ENCODE measurements around the gene TESK1.
"Not testable (repeated sequence)": the region's sequence is repeated elsewhere in the genome, so short reads cannot be mapped to it uniquely, and the experiment has no call there.

The TESK1 gene

DNA sequence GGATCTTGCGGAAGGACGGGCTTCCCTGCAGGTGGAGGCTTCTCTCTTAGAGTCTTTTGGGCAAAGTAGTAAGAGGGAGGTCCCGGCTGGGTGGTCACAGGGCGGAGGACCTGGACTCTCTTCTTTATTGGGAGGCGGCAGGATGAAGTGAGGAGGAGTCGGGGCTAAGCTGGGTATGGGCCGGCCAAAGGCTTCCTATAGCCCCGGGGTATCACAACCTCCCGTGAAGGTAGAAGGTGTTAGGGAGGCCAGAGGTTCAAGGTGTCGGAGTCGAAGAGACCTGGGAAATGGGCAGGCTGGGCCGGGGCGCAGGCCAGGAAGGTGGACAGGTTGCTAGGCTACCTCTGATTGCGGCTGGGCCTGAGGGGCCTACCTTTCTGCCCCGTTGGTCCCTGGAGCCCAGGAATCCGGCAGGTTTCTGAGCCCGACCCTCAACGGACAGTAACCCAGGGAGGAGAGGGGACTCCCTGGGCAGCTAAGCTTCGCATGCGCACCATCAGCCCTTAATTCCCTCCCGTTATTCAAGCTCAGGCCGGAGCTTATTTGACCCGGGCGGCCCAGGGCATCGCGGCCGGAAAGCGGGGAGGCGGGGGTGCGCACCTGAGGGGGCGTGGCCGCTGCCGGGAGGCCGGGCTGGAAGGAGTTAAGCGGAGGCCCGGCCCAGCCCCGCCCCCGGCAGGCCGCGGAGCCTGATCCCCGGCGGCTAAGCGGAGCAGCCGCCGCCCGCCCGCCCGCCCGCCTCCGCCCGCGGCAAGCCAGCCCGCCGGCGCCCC, at the start of gene TESK1:
Gene TESK1, plus strand, starts transcription at position 685 of the 773 bp plus-strand sequence. CDS start 358 bp downstream, outside the sequence.
- peak; percentile 76 to 79 for DNase-seq

GRCh38 chr9:35555881-35556280, 49.2 kb upstream of the TESK1 start:
- DNase-seq: no peak

- no peak for DNase-seq
These were observed 48.3 kb upstream of the TESK1 start for GRCh38 chr9:35556776-35557175.

DNA sequence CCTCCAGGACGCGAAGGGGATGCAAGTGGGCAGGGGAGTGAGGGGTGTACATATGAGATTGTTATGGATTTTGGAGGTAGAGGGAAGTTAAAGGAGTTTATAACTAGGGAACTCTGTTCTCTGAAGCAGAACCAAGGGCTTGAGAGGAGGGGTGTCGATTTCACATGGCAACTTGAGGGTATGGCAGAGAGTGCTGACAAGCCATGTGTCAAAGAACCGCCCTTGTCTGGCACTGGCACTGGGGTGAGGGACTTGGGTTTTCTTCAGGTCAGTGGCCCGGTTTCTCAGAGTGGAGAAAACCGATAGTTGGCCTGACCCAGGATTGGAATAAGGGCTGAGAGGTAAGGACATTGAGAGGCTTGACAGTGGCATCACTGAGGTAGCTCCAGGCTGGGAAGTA, 47.7 kb upstream of the TESK1 start:
- no peak for DNase-seq

- no peak for DNase-seq
These were observed 46.9 kb upstream of the TESK1 start for GRCh38 chr9:35558185-35558584.

DNA sequence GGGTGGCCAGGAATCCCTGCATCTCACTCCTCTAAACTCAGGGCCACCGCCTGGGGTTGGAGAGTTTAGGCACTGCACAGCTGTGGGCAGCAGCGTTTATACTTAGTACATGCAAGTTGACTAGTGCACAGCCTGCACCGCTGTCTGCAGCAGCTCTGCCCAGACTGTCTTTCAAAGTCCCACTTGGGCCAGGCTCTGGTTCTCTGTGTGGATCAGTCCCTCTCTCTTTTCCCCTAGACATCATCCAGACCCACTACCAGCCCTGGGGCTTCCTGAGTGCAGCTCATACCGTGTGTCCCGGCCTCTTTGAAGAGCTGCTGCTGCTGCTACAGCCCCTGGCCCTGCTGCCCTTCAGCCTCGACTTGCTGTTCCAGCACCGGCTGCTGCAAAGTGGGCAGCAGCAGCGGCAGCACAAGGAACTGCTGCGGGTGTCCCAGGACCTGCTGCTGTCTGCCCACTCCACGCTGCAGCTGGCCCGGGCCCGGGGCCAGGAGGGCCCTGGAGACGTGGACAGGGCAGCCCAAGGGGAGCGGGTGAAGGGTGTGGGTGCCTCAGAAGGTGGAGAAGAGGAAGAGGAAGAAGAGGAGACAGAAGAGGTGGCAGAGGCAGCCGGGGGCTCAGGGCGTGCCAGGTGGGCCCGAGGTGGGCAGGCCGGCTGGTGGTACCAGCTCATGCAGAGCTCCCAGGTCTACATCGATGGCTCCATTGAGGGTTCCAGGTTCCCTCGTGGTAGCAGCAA, 45.1 kb upstream of the TESK1 start:
- no peak for DNase-seq

DNA sequence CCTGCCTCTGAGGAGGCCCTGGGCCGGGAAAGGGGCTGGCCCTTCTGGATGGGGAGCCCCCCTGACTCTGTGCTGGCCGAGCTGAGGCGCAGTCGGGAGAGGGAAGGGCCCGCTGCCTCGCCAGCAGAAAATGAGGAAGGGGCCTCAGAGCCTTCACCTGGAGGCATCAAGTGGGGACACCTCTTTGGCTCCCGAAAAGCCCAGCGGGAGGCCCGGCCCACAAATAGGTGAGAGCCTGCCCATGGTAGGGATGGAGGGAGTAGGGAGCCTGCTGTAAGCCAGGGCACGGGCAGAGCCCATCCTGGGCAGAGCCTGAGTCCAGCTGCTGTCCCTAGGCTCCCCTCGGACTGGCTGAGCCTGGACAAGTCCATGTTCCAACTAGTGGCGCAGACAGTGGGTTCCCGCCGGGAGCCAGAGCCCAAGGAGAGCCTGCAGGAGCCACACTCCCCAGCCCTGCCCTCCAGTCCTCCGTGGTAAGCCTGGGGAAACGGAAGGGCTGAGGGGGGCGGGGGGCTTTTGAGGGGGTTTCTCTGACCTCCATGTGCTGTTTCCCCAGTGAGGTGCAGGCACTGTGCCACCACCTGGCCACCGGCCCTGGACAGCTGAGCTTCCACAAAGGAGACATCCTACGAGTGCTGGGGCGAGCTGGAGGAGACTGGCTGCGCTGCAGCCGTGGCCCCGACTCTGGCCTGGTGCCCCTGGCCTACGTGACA, 44.3 kb upstream of the TESK1 start:
- DNase-seq: no peak

DNA sequence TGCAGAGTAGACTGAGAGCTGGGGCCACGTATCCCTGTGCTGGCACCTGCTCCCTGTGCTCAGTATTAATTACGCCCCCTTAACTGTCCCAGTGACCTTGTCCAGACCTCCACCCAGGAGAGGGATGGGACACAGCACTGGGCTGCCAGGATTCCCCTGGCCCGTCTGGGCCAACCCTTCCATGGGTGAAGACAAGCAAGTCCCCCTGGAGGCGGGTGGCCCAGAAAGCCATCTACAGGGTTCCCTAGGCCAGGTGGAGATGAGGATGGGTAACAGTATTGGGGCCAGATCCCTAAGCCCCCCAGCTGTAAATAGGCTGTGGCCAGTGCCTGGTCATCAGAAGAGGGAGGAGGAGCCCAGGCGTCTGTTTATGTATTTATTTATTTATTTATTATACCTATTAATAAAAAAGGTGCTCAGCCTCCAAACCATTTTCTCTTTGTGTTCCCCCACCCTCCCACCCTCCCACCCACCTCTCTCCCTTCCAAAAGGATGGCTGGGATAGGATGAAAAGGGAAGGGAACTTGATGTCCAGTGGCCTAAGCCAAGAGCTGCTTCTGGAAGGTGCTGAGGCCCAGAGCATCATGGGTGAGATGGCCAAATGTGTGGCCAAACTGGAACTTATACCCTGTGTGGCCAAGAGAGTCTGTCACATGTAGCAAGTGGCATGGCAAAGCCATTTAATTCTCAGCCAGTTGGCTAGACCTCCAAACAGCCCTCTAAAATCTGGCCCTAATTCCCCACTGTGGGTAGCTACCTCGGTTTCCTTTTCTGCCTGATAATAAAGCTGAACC, 43.4 kb upstream of the TESK1 start:
- DNase-seq: no peak

GRCh38 chr9:35562895-35563780, 41.9 kb upstream of the TESK1 start:
- DNase-seq: no peak

GRCh38 chr9:35563791-35564197, 41.3 kb upstream of the TESK1 start:
- no peak for DNase-seq

DNA sequence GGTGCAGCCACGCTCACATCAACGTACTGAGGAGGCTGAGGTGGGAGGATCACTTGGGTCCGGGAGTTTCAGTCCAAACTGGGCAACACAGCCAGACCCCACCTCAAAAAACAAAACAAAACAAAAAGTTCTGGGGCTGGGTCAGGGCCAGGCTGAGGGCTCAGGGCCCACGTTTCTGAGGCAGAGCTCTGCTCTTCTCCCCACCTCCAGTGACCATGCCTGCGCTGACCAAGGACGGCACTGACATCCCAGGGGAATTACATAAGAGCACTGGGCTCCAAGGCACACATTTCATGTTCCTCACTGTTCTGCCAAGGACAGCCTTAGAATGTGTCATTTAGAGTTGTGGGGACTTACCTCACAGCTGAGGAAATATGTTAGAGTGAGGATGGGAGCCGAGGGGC, 40.4 kb upstream of the TESK1 start:
- DNase-seq: no peak

GRCh38 chr9:35566417-35566816, 38.6 kb upstream of the TESK1 start:
- no peak for DNase-seq

- no peak for DNase-seq
These were observed 36.9 kb upstream of the TESK1 start for GRCh38 chr9:35568196-35568595.

DNA sequence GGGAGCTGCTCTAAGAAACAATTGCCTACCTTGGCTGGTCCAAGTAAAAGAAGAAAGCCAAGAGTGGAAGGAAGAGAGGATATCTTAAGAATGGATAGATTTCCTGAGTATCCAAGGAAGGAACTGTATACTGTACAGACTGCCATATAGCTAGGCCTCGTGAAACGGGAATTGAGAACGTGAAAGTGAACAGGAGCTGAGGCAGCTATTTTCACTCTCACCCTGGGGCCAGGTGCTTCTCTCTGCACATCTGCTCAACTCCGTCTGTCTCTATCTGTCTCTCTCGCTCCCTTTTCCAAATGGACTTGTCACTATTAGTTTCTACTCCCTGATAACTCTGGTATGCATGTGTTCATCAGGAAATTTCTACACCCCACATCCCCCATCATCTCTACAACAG, 35.9 kb upstream of the TESK1 start:
- DNase-seq: no peak

- DNase-seq: no peak
These were observed 34.2 kb upstream of the TESK1 start for GRCh38 chr9:35570709-35571504.

DNA sequence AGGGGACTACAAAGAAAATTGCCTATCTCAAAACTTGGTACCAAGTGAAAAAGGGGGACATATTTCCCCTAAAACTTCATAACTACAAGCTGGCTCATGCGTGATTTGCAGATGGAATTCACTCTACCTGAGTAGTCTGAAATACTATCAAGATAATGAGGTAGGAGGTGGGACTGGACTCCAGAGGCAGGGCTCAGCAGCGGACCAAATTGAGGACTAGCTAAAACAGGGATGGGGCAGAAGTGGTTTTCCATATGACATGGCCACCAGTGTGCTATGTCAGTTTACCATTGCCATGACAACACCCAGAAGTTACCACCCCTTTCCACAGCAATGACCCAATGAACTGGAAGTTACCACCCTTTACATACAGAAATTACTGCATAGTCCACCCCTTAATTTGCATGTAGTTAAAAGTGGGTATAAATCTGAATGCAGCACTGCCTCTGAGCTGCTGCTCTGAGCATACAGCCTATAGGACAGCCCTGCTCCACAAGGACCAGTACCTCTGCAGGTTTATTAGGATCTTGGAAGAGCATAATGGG, 30.4 kb upstream of the TESK1 start:
- no peak for DNase-seq

DNA sequence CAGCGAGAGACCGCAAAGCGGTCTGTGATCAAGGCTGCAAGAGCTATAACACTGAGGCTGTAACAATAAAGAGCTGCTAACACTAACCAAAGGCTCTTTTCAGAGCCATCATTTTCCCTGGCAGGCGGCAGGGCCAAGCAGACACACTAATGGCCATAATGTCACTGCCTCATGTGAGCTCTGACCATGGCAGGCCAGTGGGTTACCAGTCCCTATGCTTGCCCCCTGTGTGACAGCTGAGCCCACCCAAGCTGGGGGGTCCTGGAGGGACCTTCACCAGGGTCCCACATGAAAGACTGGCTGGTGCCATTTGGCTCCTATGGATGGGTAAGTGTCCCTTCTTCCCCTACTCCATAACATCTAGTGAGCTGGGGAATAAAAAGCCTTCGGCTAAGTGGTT, 29.6 kb upstream of the TESK1 start:
- DNase-seq: no peak

DNA sequence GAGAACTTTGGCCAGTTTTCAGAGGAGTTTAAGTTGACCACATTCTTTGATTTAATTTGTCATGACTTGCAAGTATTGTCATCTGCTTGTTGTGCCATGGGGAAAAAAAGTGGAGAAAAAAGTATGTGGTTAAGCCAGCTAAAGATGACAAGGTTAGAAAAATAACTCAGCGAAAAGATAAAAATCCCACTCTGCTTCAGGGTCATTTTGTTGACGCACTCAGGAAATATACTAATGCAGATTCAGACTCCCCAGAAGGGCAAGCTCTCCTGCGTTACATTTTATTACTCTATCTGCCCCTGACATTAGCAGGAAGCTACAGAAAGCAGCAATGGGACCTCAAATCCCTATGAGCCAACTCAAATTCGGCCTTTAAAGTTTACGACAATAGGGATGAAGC, 27.6 kb upstream of the TESK1 start:
- no peak for DNase-seq

- no peak for DNase-seq
These were observed 25.9 kb upstream of the TESK1 start for GRCh38 chr9:35579130-35579529.

- DNase-seq: not testable (repeated sequence)
These were observed 25.3 kb upstream of the TESK1 start for GRCh38 chr9:35579659-35580227.
